Stimulated activated CD8-positive, alpha-beta memory T cell treated with anti-CD3 and anti-CD28 coated beads, Interleukin-12 subunit alpha, Interleukin-12 subunit beta, amount 100 ng/mL, for 1 hour (primary cell): ENCODE results near the gene CCDC81.

ENCODE experiments used
- DNase-seq: peaks from one replicate; pipeline ENCODE4 v3.0.0-alpha.2; 2020; ENCODE audit warnings: low read depth

Gene CCDC81

DNA sequence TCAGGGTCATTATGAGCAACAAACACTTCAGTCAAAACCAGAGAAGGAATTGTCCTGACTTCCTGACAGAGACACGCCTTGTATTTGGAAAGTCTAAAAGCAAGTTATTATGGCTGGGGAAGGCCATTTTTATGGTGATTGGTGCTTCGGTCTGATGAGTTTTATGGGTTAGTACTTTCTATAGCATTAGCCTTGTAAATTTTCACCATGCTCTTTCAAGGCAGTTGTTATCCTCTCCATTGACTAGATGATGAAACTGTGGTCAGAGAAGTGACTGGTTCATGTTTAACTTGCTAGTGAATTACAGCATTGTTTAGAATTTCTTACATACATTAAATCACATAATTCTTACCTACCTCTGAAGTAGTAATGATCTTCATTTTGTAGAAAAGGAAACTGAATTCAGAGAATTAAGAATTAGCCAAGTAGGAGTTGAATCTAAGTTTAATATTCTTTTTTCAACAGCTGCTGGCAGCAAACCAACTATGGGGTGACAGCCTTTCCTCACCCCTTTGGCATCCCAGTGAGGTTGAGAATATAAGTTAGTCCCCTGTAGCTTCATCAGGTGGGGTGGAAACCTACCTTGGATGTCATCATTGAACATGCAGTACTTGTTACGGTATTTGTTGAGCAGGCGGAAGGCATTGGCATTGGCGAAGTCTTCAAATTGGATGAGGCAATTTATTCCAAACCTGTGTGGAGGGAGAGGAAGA is 90.0 kb downstream of the CCDC81 start:
- no peak for DNase-seq

DNA sequence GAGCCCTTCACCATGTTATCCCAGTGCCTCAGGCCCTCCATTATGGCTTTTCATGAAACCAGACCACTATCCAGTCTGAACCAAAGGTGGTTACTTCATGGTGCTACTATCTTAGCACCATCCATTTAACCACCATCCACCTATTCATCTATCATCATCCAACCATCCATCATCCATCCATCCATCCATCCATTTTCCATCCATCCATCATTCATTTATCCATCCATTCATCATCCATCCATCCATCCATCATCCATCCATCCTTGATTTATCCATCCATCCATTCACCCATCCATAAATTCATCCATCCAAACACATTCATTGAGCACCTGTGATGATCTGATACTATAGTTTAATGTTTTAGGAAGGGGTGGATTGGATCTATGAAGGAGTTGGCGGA is 93.5 kb downstream of the CCDC81 start:
- no peak for DNase-seq

DNA sequence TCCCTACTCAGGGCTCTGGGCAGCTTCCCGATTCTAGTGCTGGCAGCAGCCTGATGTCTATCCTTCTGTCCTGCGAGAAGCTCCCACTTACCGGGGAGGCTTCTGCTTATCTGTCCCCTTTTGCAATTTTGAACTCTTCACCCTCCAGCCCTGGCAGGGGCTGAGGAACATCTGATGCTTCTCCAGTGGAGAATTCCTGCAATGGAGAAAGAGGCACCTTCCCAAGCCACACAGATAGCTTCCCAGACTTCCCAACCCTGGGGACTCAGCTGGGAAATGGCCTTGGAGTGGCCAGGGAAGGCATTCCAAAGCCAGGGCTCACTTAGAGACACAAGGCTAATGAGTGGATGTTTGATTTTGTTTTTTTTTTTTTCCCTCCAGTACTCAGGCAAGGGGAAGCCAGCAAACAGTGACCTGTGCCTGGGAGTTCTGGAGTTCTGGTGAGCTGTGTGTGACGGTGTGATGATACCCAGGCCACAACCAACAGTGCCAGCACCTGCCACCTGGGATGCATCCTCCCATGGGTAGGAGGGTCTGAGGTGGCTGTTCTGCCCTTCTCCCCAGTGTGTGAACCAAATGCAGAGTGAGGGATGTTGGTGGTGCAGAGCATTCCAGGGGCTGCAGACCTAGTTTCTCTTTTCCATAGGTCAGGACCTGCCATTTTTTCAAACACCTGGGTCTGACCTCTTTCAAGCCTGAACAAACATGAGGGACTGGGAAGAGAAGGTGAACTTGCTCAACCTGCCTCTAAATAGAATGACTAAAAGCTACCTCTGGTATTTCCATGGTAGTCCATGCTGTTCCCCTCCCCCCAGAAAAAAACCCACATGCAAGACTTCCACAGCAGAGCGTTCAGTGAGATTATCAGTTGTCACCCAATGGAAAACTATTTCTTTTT is 95.1 kb downstream of the CCDC81 start:
- no peak for DNase-seq
